ENCODE measurements around the gene PXYLP1. TPM values are rescaled to one million over a fixed set of nuclear protein-coding genes. Genes with fewer than 3 reads are reported as not detected.

PXYLP1 gene
- total and polyA plus RNA-seq, 2 of the 8 experiments (the other 6 are each of a cell fraction or from before 2014, with no cell fraction given): 19.4 to 20.6 TPM

GRCh38 chr3:141279077-141279967 lies 47.7 kb downstream of the PXYLP1 start (continued):
- TF ChIP-seq ATF3 (IDR thresholded peaks at IDR 0.05; ENCODE audit: insufficient read depth, low read depth, low read length): no peak
- TF ChIP-seq CHD7 (IDR thresholded peaks at IDR 0.05; ENCODE audit: insufficient replicate concordance, low read length): no peak
